Measurements from ENCODE around the gene GRIK3. TPM values are rescaled to one million over a fixed set of nuclear protein-coding genes. Genes with fewer than 3 reads are reported as not detected.

Gene GRIK3
- total and polyA plus RNA-seq, 2 of the 8 experiments (the other 6 are each of a cell fraction or from before 2014, with no cell fraction given), result 2.1 to 3.4 TPM

GRCh38 chr1:37043101-37043500 lies 8.8 kb upstream of the GRIK3 start:
- Histone ChIP-seq H3K14ac (ENCODE audit: insufficient read length) (no peak overlapping the region), H4K5ac (ENCODE audit: insufficient read length, low read depth, low read length) (no peak overlapping the region), H3K9ac (replicated peaks in 1 of 4; ENCODE audit: extremely low read depth in 1 of 4, low read depth in 3 of 4, low read length in 3 of 4) (no peak overlapping the region), H2BK120ac (replicated peaks; ENCODE audit: low read depth, low read length) (no peak overlapping the region), H4K8ac (ENCODE audit: extremely low read depth, insufficient read depth, low read length) (no peak overlapping the region), H2AFZ (ENCODE audit: low read length) (no peak overlapping the region), H4K20me1 (replicated peaks in 1 of 2; ENCODE audit: control insufficient read depth in 1 of 2, insufficient read depth in 2 of 2, low read length in 2 of 2) (no peaks in the 10 kb centered on the region), H3K79me2 (ENCODE audit: control insufficient read depth in 1 of 2, insufficient read depth in 2 of 2, low read length in 2 of 2) (no peaks in the 10 kb centered on the region), H2BK15ac (ENCODE audit: low read length) (no peak overlapping the region), H3K36me3 (ENCODE audit: control insufficient read depth in 2 of 4, insufficient read depth in 4 of 4, low read length in 3 of 4) (no peaks in the 10 kb centered on the region), H2AK5ac (ENCODE audit: low read depth, low read length) (0 out of 2 replicates have a peak overlapping the region, but pooled peaks have one; percentile 59), H3K23ac (ENCODE audit: insufficient read length) (no peak overlapping the region), H3K56ac (replicated peaks; ENCODE audit: insufficient read length, low read depth, low read length) (no peak overlapping the region), H2BK5ac (ENCODE audit: low read depth, low read length) (peak overlapping the region; percentile 94), H3K4me2 (ENCODE audit: insufficient read depth in 1 of 2, low read depth in 2 of 2, low read length in 2 of 2) (peak overlapping the region; percentile 55 to 64), H3K4ac (replicated peaks; ENCODE audit: insufficient read length, low read depth, low read length) (no peak overlapping the region), H3K4me1 (replicated peaks in 1 of 4; ENCODE audit: control insufficient read depth in 3 of 4, insufficient read depth in 4 of 4, low read length in 3 of 4) (peaks cover 22 to 50% (median 38%) of the 10 kb centered on the region in 4 experiments), H3K4me3 (ENCODE audit: extremely low read depth in 1 of 4, insufficient read depth in 2 of 4, low read depth in 3 of 4, low read length in 4 of 4) (peak overlapping the region in 1 of 4 experiments; percentile 37; a peak in 2 of 8 replicates), H3K9me3 (ENCODE audit: insufficient read depth in 2 of 2, low read depth in 1 of 2, low read length in 1 of 2) (no peaks in the 10 kb centered on the region), H4K91ac (replicated peaks; ENCODE audit: insufficient read length, low read length) (no peak overlapping the region), H3K27me3 (replicated peaks in 1 of 4; ENCODE audit: control insufficient read depth in 3 of 4, extremely low read depth in 1 of 4, insufficient read depth in 3 of 4, low read length in 3 of 4) (peaks cover 0 to 2% (median 0%) of the 10 kb centered on the region in 4 experiments; a peak in 2 of 7 replicates), H2BK12ac (ENCODE audit: low read depth, low read length) (peak overlapping the region; percentile 86; the same call in 1 of the 2 replicates), H3K79me1 (ENCODE audit: low read depth, low read length) (no peaks in the 10 kb centered on the region), H3K18ac (ENCODE audit: extremely low read depth, low read length) (peak overlapping the region; percentile 83), H3K27ac (ENCODE audit: low read depth, low read length) (no peak overlapping the region), H2BK20ac (ENCODE audit: low read length) (peak overlapping the region; percentile 100), H3K23me2 (ENCODE audit: low read depth, low read length) (peaks cover under 1% of the 10 kb centered on the region)
- ChIA-PET CTCF (ENCODE audit: partially characterized antibody) (interaction anchor here (1.2 kb wide), 1 partner anchor 24 kb away, joined by 5 read pairs; no protein-coding TSS in a partner anchor), POLR2A (ENCODE audit: partially characterized antibody) (interaction anchor here (1.8 kb wide), 1 partner anchor 11 kb away, joined by 7 read pairs; no protein-coding TSS in a partner anchor)
- DNase-seq (ENCODE audit: low read depth in 1 of 2, low spot score in 2 of 2) (no peak), FAIRE-seq (no peak)
- WGBS, 2 experiments (ENCODE audit: extremely low coverage in 1 of 2, insufficient coverage in 1 of 2, insufficient read length in 1 of 2, insufficient replicate concordance in 2 of 2, low coverage in 1 of 2, low lambda C conversion rate in 2 of 2, missing lambda C conversion rate in 1 of 2), result 58% methylated on average over 2 of the region's 2 CpGs; no CpG with 5 or more reads in 1 of the 2 experiments
- TF ChIP-seq TBP (IDR thresholded peaks at IDR 0.05; ENCODE audit: low read depth, low read length) (no peak), SUZ12 (IDR thresholded peaks at IDR 0.05; ENCODE audit: low read length) (no peak), RAD21 (IDR thresholded peaks at IDR 0.05 in 1 of 2, conservative IDR thresholded peaks at IDR 0.05 in 1 of 2; ENCODE audit: low read depth in 2 of 2, low read length in 2 of 2) (no peak), HDAC2 (IDR thresholded peaks at IDR 0.05; ENCODE audit: borderline replicate concordance in 1 of 2, low read depth in 2 of 2, low read length in 2 of 2) (peak in 1 of 2 experiments; percentile 52; a peak in 1 of 4 replicates), SIX5 (IDR thresholded peaks at IDR 0.05; ENCODE audit: low read depth, low read length) (no peak), YY1 (IDR thresholded peaks at IDR 0.05; ENCODE audit: low read depth, low read length) (no peak), CBX5 (IDR thresholded peaks at IDR 0.05; ENCODE audit: low read depth, low read length) (no peak), CTBP2 (IDR thresholded peaks at IDR 0.05; ENCODE audit: borderline replicate concordance, insufficient read depth, insufficient read length, low read length) (peak; percentile 1), SIN3A (conservative IDR thresholded peaks at IDR 0.05 in 1 of 2, IDR thresholded peaks at IDR 0.05 in 1 of 2; ENCODE audit: low read depth in 1 of 2, low read length in 2 of 2) (no peak)
- TF ChIP-seq, protein P1, sequence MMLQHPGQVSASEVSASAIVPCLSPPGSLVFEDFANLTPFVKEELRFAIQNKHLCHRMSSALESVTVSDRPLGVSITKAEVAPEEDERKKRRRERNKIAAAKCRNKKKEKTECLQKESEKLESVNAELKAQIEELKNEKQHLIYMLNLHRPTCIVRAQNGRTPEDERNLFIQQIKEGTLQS (IDR thresholded peaks at IDR 0.05; ENCODE audit: insufficient read depth, low read depth, low read length), result no peak
